ENCODE results near the gene PEX13.
A peak's percentile ranks its signal among the peaks of the same experiment; 100 is the strongest.
"Not testable (repeated sequence)": the region's sequence is repeated elsewhere in the genome, so short reads cannot be mapped to it uniquely, and the experiment has no call there.

Gene PEX13, protein sequence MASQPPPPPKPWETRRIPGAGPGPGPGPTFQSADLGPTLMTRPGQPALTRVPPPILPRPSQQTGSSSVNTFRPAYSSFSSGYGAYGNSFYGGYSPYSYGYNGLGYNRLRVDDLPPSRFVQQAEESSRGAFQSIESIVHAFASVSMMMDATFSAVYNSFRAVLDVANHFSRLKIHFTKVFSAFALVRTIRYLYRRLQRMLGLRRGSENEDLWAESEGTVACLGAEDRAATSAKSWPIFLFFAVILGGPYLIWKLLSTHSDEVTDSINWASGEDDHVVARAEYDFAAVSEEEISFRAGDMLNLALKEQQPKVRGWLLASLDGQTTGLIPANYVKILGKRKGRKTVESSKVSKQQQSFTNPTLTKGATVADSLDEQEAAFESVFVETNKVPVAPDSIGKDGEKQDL

DNA sequence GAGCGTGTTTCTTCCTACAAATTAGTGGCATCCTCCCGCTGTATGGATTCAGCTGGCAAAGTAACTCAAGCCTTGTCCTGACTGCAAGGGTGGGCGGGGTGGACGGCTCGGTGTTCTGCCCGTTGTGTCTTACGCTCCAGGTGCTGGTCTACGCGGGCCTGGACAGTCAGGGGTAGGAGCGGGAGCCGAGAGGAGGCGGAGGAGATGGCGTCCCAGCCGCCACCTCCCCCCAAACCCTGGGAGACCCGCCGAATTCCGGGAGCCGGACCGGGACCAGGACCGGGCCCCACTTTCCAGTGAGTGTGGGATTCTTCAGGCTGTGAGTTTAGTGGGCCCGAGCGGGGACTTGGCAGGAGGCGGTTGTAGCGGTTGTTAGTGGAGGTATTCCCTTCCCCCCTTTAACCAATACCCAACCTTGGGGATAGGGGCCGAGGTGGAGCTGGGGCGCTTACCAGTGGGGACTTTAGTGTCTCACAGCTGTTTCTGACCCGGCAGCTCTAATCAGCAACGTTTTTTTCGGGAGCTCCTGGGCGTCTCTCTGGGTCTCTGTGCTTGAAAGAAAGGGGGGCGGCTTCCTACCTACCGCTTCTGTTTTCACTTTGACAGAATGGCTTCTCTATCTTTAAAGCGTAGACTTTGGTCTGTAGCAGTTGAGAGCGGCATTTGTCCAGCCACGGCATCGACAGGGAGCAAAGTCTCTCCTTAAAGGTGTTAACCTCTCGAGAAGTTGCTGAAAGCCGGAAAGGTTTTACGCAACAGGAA, at the start of gene PEX13, which contains the start of gene PUS10:
Gene PEX13, plus strand, starts transcription at position 165 of the 762 bp plus-strand sequence. Its CDS starts 40 bp downstream, at position 205.
Gene PUS10, minus strand, starts transcription at position 700 of the 762 bp plus-strand sequence. CDS start 6,365 bp downstream, outside the sequence.
- peak; percentile 63 for DNase-seq

DNA sequence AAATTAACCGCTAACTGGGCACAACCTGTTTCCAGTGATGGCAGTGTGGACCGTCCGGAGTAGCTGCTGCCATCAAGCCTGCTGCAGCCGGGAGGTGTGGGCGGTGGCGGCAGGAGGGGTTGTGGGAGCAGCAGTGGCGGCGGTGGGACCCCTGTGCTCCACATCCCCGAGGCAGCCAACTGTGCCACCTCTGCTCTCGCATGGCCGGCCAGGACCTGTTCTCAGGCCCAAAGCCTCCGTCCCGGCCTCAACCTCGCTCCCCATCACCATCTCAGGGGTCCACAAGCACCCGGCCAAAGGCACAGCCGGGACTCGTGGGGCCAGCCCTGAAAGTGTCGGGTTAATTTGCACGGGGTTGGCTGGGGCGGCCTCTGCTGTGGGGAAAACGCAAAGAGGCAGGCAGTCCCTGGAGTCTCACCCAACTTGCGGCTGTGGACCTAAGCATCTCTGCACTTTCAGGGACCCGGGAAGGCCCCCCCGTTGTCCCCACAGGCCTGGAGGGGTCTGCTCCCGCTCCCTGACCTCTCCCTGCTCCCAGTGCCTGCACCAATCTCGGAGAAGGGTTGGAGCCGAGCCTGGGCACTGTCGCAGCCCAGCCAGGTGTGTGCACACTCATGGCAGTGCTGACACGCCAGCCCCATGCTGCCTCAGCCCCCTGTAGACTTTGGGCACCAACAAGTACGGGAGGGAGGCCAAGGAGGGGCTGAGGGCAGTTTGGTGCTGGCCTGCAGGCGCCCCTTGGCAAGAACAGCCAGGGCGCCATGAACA, 44.4 kb upstream of the PEX13 start:
- DNase-seq: no peak

DNA sequence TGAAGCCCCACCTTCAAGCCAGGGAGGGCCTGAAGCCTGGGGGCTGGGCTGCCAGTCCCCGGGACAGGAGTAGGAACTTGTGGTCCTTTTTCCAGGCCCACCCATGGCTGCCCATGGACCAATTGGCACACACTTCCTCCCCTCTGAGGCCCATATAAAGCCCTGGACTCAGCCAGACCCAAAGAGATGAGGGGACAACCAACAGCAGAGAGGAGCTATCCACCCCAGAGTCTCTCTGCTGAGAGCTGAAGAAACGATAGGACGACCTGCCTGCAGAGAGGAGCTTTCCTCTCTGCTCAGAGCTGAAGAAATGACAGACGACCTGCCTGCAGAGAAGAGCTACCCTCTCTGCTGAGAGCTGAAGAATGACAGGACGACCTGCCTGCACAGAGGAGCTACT, 43.8 kb upstream of the PEX13 start:
- DNase-seq: no peak

DNA sequence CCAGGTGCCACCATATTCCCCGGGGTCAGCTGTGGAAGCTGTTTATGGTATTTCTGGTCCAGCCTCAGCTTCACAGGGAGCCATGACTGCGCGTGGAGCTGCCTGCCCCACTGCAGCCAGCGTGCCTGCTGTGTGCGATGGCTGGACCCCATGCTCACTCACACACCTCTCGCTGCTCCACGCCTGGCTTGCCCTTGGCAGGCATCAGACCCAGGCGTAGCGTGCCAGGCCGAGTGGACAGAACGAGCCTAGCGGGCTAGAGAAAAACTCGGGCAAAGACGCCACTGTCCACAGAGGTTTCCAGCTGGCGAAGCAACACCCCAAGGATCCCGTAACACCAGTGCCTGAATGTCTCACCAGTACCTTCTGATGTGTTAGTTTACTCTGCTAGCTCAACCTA, 42.9 kb upstream of the PEX13 start:
- DNase-seq: no peak

DNA sequence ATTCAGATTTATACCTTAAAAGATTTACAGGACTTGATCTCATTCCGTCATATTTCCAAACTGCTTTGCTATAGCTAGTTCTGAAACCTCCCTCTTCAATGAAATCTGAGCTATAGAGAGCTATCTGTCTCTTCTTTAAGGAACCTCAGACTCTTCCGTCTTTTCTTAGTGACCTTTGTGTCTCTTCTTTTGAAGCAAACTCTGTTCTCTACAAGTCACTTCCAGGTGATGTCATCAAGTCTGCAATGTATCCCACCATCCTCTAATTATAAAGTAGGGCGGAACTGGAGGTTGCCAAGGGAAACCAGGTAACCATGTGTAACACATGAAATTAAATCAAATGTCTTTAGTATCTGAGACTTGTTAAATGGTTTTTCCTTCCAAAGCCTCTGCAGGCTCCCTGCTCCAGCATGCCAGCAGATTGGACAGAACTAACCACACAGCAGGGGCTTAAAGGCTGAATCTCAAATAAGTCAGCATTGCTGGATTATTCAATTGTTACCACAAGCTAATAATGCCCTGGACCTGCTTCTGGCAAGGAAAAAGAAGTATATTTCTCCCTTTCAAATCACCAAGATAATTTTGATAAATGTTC, 41.2 kb upstream of the PEX13 start:
- no peak for DNase-seq

DNA sequence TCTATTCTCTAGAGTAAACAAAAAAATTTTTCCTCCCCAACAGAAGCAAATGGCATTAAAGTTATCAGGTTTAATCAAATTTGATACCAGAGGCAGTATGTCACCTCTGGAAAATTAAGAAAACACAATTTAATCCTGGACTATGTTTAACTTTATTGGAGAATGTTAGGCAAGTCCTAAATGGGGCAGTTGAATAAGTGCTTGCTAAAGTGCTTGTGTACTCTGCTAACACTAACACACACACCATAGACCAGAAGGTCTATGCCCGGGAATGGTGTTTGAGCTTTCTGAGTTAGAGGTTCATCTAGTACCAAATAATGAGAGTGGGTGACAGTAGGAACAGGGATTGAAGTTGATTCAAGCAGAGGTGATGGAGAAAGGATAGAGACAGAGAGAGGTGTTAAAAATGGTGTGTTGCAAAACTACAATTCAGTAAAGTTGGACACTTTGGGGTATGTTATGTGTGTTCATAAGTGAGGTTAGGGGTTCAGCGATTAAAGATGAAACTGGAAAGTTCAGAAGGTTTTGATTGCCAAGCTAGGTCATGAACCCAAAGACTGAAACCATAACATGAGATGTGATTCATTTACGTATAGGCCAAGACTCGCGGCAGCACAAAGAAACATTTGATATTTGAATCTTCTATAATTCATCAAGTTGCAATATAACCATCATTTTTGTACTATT, 40.5 kb upstream of the PEX13 start:
- no peak for DNase-seq

DNA sequence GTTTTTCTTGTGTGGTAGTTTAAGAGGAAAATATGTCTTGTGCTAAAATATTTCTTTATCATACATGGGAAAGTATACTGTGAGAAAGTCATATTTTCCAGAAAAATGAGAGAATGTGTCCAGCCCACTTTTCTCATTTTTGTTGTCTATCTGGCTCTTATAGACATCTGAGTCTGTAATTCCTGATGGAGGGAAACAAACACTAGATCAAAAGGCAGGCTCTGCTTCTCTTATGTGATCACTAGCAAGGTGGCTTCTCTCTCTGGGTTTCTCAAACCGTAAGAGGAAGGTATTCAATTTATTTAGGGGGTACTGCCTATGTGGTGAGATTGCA, 40.0 kb upstream of the PEX13 start:
- no peak for DNase-seq

DNA sequence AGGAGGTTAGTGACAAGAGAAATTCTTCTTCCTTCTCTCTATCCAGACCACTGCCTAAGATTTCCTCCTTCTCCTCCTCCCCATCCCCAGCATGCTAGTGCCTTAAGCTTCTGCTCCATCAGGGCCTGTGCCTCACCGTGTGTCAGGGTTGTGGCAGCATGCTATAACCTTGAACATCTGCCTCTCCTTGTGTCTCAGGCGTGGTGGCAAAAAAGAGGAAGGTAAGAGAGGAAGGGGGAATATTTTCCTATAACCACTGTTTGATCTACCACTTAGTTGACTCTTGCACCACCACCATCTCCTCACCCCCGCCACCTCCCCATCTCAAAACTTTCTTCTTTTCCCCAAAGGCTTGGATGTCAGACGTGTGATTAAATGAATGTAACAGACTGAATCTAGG, 38.3 kb upstream of the PEX13 start:
- DNase-seq: no peak

DNA sequence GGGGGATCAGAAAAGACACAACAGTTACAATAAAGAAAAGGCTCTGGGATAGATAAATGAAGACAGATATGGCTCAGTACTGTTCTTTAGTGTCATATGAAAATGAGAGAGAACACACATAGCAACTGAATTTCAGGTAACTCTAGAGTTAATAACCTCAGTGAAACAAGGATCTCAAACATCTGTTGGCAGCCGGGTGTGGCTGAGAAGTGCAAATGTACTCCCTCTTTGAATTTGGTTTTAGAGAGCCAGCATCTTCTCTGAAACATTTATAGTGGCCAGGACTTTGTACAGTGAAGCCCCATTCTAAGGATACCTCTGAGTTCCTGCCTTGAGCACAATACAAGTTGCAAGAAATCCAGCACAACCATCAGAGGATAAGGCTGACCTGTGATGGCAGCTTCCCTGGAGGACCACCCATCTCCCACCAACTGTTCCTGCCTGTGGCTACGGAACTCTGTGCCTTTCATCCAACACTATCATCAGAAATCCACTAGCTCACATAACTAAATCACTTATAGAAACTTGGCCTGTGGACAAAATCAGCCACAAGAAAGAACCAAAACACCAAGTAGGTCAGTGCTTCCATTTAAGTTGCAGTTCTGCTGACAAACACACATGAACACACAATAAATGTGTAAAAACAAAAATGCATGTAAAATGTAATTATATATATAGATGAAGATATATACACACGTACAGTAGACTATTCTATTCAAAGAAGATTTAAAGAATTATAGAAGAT, 37.3 kb upstream of the PEX13 start:
- no peak for DNase-seq

DNA sequence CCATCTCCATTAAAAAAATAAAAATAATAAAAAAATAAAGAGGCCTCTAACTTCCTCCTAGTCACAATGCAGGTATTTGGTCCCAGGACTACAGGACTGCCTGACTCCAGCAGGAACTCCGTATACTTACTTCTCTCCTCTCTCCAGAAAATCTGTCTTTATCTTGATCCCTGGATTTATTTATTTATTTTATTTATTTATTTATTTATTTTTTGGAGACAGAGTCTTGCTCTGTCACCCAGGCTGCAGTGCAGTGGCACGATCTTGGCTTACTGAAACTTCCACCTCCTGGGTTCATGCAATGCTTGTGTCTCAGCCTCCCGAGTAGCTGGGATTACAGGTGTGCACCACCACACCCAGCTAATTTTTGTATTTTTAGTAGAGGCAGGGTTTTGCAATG, 35.5 kb upstream of the PEX13 start:
- DNase-seq: not testable (repeated sequence)

DNA sequence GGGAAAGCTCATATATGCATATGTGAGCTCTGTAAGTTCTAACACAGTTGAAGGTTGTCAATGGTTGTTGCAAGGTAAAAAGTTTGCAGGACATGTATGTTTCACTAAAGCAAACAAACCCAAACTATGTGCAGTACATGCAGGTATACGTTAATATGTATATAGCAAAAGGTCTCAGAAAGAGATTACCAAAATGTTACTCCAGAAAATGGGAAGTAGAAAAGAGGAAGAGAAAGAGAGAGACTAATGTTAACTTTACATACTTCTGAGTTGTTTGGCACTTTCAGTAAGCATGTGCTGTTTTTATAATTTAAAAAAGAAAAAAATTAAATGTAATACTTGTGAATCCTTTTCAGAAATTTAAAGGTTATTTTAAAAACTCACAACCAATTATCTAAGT, 32.8 kb upstream of the PEX13 start:
- no peak for DNase-seq

DNA sequence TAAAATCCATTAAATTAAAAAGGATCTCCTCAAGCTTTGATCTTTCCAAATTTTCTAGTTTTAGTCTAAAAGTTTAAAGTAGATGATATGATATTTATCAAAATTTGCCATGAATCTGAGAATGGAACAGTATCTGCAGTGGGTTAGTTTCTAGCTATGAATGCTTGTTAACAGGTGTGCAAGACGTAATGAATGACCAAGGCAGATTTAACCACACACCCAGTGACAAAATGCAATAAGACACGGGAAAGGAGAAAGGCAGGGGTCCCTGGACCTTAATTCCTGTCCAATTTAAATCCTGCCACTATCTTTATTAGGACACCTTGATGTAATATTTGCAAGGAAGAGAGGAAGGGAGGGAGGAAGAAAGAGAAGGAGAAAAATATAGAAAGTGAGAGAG, 30.5 kb upstream of the PEX13 start:
- no peak for DNase-seq

DNA sequence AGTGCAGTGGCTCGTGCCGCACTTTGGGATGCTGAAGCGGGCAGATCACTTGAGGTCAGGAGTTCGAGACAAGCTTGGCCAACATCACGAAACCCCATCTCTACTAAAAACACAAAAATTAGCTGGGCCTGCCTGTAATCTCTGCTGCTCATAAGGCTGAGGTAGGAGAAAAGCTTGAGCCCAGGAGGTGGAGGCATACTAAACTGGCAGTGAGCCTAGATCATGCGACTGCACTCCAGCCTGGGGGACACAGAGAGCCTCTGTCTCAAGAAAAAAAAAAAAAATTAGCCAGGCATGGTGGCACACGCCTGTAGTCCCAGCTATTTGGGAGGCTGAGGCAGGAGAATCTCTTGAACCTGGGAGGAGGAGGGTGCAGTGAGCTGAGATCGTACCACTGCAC, 29.9 kb upstream of the PEX13 start:
- not testable (repeated sequence) for DNase-seq

DNA sequence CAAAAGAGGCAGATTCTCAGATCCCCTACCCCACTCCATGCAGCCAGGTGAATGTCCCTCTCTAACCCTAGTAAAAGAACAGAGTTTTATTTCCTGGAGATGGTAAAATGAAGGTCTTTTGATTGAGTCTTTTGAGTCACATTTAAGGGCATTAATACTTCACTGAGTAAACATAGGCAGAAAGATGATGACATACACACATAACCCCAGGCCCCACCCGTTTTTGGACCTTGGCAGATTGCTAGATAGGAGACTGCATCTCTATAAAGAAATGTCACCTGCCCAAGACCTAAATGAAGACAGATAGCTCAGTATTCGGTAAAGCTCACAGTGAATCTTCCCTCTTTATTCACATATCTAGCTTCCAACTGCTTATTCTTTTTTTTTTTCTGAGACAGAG, 28.3 kb upstream of the PEX13 start:
- no peak for DNase-seq

DNA sequence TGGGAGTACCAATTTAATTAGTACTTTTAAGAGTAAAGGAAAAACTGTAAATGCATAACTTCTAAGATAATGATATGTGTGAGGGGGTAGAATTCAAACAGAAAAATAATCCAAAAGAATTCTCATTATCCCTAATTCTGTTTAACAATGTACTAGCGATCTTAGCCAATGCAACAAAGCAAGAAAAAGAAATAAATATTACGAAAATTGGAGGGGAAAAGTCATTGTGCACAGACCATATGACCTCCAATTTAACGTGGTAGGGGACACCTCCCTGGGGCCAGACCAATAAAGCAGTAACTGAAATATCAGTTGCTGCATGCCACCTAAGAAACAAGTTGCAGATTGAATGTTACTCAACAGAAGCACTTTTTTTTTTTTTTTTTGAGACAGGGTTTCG, 25.9 kb upstream of the PEX13 start:
- DNase-seq: no peak

DNA sequence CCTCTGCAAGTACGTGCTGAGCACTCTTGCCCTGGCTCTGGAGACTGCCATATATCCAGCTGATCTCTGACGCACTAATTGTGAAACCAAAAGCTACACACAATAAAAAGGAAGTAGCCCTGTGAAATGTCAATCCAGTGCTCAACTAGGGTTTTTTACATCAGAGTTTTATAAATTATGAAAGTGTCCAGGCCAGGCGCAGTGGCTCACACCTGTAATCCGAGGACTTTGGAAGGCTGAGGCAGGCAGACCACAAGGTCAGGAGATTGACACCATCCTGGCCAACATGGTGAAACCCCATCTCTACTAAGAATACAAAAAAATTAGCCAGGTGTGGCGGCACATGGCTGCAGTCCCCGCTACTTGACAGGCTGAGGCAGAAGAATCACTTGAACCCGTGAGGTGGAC, 24.5 kb upstream of the PEX13 start:
- no peak for DNase-seq

DNA sequence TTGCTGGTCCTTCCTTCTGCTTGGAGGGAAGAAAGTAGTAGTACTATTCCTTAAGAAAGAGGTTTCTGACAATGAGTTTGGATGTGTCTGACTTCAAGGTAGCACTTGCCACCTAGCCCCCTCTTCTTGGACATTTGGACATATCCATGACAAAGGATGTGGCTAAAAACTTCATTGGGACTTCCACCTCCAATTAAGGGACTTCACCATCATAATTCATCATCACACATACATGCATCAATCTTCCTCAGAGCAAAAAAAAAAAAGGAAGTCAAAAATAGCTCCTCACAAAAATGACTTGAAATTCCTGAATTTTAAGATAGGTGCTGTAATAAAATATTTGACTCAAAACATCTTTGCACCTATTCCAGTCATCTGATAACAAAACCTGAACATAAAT, 23.4 kb upstream of the PEX13 start:
- no peak for DNase-seq

DNA sequence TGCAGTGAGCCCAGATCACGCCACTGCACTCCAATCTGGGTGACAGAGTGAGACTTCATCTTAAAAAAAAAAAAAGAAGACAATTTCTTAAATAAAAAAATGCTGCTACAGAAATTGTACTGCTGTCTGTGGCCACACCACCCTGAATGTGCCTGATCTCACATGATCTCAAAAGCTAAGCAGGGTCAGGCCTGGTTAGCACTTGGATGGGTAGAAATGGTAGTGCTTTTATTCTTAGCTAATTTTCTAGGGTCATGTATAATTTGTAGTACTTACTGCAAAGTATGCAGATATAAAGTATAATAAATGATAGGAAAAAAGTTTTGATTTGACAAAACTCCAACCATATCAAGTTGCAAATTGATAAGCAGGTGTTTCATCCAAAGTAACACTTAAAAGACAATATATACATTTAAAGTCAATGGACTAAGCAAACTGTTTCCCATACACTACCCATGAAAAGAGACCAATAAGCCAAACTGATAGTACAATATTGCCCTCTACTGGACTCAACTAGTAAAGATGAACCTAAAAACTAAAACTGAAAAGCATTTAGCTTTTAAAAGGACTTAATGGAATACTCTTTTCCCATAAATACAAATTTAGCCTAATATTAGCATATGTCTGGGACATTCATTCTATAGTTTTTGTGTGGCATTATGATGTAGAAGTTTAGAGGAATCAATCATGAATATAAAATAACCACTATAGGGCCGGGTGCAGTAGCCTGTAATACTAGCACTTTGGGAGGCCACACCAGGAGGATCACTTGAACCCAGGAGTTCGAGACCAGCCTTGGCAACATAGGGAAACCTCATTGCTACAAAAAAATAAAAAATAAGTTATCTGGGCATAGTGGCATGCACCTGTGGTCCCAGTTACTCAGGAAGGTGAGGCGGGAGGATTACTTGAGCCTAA, 18.6 kb upstream of the PEX13 start:
- no peak for DNase-seq

DNA sequence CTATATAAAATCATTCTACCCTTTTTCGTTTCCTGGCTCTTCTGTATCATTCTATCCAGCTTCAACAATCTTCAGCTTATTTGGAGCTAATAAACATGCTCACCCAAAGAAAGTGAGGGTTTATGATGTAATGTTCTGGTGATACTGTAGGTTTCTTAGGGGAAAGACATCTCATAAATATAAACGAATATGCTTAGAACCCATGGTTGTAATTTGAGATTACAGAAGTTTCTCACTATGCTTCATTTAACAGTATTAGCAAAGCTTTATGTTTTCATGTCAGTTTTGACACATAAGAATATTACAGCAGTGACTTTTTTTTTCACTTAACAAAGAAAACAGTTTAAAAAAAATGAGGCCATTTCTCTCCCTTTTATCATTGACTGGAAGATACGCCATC, 11.8 kb upstream of the PEX13 start:
- no peak for DNase-seq

DNA sequence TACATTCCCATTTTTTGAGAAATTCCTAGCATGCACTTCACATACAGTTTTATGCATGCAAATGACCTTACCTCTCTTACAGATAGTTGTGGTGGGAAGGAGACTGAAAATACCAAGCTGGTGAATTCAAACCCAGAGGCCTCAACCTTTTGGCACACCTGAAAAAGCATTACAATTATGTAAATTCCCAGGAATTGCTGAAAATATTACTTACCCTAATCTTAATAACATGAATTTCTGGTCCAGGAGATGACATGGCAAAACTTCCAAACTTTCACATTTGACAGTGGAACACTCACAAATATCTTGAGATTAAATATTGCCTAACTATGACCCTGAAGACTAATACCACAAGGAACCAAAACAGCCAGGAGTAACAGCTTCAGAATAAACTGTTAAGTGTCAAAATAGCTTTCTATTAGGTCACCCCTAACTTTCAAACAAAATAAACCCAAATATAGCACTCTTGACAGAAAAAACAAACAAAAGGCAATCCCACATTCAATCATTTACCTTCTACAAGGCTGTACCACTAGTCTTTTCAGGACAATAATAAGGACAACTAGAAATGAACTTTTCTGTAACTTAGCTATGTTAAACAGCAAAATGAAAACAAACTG, 10.9 kb upstream of the PEX13 start:
- DNase-seq: no peak
